DMS153 treated with DMSO at 0.1 percent for 48 hours (cell line): ENCODE data around the gene NHSL2.
A peak's percentile ranks its signal among the peaks of the same experiment; 100 is the strongest.

Experiments
- DNase-seq: peaks from one replicate; lab custom pipeline; 2025; ENCODE audit not compliant: unreplicated experiment; lab: John Stamatoyannopoulos, UW

Gene NHSL2

DNA sequence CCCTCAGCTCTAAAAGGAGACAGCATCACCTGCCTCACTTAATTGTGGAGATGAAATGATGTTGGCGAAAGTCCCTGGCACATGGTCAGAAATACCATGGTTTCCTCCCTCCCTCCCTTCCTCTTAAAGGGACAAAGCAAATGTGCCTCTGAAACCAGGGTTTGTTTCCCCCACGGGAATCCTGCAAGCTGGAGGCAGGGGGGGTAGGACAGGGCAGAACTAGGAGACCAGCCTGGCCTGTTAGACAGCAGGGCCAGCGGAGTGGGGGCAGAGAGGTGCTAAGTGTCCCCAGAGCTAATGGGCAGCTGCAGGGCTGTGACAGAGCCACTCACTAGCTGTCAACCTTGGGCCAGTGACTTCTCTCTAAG lies 215.4 kb downstream of the NHSL2 start:
- DNase-seq = no peak

DNA sequence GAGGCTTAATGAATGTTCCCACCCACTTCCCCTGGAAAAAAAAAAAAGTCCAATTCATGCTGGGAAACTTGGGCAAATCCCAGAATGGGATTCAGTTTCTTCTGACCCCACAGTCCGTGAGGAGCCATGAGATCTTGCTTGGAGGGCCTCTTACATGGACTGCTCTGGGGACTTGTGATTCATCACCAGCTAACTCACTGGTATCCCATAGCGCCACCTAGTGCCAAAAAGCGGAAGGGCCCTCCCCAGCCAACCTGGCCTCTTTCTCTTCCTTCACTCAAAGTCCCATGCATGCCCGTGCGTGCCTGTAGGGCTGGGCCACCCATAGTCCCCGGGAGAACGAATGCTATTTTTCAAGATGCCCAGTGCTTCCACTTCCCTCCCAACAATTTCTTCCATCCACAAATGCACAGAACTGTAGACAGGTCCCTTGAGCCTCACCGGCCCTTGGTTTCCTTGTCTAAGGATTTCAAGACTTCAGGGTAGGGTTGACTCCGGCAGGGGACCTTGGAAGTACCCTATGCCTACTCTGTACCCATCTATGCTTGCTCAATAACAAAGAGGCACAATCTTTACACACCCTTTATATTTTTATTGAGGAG lies 216.0 kb downstream of the NHSL2 start:
- peak; percentile 54 for DNase-seq

DNA sequence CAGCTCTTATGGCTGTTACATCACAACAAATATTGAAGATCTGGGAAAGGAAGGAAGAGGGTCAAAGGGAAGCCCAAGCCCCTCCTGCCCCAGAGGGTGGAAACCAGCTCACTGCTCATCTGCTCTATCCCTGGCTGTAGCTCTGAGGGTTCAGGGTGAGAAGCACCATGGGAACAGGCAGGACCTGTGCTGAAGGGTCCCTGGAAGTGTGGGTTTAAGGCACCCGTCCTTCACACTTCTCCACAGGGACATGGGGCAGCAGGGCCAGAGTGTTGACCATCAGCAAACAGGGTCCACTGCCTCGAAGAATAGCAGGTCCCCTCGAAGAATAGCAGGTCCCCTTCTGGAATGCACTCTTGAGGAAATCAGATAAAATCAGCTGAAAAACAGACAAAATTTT lies 216.7 kb downstream of the NHSL2 start:
- DNase-seq = no peak

DNA sequence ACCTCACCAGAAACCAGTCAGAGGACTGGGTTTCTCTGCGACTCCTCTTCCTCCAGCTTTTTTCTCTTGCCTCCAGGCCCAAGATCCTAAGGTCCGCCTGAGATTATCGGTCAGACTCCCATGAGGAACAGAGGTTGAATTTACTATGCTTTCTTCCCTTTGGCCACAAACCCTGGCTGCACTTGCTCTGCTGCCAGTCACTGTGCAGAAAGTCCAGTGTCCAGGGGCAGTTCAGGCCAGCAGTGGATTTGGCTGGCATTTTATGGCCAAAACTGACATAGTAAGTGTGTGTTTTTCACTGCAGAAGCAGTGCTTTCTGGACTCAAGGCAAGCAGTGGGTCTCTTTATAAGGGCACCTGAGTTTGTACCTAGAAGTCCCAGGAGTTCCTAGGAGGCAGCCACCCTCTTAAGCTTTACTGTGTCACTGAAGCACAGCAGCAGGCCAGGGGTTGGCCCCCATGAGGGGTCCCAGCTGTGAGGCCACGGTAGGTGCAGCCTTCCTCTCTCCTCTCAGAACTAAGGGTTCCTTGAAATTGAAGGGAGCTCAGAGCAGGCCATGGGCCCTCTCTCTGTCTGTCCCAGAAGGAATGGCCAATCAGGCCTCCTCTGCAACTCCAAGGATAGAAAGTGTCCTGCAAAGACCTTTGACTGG lies 217.7 kb downstream of the NHSL2 start:
- no peak for DNase-seq

DNA sequence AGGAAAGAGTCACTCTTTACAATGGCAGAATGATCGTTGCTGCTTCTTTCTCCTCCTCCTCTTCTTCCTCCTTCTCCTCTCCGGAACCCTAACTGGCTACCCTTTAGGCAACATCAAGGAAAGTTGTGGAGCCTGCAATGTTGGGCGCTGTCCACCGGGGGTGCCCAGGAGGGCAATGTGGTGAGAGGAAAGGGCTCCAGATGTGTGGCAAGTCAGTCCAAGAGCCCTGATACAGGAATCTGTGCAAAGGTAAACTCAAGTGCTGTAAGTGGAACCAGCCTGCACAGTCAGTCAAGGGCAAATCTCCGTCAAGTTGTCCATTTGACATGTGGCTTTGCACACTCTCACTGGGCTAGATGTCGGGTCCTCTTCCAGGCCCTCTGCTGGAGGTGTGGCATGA lies 218.2 kb downstream of the NHSL2 start:
- peak; percentile 8 for DNase-seq

DNA sequence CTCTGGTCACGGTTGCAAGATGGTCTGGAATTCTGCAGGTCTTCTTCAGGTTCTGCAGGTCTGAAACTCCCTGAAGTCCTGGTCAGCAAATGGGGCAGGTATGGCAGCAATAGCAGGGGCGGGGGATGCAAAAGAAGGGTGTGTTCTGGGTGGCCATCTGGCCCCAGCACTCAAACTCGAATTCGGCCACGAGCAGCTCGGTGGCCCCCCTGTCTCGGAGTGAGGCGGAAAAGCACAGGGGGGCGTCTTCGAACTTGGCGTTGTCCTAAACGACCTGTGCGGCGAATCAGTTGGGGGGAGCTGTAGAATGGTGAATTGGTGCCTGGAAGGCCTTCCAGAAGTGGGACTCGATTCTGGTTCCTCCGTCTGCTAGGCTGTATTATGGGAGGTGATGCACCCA lies 219.0 kb downstream of the NHSL2 start:
- DNase-seq = no peak

DNA sequence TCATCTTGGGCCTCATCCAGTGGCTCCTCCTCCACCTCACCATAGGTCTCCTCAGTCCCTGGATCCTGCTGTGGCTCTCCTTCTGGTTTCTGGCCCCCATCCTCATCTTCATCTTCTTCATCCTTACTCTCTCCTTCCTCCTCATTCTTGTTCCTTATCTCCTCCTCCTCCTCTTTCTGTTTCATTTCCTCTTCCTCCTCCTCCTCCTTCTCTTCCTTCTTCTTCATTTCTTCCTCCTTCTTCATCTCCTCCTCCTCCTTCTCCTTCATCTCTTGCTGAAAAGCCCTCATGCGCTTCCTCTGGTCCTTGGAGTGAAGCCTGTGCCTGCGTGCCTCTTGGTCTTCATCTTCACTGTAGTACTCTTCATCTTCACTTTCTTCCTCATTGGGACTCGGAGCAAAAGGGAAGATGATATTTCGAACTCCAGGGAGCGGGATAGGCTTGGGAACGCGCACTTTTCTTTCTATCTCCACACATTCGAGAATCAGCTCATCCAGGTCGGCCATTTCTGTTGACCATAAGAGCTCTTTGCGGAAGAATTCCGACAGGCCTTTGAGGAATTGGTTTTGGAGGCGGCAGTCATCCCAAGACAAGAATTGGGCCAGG lies 219.6 kb downstream of the NHSL2 start:
- DNase-seq = no peak

DNA sequence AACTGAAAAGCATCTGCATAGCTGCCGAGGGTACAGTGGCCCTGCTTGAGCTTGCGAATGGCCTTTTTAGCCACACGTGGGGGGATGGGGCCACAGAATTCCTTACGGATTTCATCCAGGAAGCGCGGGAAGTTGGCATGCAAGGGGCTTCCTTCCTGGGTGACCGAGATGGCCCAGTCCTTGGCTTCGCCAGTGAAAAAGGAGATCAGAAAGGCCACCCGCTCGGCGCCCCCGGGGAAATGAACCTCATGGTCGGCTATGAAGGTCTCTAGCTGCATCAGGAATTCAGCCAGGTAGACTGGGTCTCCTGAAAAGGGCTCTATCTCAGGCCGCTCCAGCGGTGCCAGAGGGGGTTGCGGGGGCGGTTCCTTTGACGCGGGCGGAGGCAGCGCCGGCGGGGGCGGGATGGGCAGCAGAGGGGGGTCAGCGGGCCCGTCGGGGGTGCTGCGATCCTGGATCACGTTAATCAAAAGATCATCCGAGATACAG lies 220.2 kb downstream of the NHSL2 start:
- DNase-seq = no peak

DNA sequence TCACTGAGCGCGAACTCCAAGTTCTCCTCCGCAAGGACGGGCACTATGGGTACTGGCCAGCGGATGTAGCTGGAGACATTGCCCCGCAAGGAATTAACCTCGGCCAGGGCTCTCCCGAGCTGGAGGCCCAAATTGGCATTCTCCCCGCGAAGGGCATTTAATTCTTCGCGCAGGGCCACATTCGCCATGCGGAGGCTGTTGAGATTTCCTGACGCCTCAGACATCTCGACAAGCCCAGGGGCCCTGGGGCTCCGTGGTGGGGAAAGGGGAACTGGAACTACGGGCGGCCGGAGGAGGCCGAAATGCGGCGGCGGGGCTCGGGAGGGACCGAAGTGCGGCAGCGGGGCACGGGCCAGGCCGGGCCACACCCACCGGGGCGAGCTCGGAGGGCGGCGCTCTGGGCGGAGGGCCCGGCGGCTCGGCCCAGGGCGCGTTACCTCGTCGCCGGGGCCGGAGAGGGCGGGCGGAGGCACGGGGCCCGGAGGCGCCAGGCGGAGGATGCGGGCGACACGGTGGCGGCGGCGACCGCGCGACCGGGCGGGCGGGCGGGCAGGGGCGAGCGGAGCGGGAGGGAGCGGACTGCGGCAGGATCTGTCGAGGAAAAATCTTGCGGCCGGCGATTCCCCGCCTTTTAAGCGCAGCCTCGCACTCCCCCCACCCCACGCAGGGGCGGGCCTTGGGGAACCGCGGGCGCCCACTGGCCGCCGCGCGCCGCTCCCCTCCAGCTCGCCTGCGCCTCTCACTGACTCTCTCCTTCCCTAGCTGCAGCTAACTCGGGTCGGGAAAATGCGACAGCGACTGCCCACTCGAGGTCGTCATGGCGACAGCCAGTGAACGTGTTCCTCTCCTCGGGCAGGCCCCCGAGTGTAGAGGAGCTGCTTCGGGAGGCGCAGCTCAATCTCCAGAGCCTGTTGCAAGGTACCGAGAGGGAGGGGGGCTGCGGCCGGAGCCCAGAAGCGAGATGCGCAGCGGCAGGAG lies 221.0 kb downstream of the NHSL2 start, which contains the start of gene RTL5:
Gene RTL5, minus strand, starts transcription at position 599 of the 978 bp plus-strand sequence.
- DNase-seq = peak; percentile 52

DNA sequence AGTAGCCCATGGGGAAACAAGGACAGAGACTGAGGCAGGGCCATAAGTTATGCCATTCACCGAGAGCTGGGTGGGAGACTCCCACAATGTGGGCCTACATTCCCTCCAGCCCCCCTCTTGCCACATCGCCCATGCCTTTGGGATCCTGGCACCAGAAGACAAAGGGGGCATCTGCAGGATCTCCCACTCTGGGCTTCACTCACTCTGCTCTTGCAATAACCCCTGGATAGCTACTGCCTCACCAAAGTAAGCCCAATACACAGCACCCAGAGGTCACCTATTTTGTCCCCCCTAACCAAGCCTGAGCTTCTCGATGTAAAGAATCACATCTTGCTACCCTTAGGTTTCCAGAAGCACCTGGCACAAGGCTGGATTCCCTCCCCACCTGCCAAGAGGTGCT lies 221.8 kb downstream of the NHSL2 start:
- DNase-seq = no peak

DNA sequence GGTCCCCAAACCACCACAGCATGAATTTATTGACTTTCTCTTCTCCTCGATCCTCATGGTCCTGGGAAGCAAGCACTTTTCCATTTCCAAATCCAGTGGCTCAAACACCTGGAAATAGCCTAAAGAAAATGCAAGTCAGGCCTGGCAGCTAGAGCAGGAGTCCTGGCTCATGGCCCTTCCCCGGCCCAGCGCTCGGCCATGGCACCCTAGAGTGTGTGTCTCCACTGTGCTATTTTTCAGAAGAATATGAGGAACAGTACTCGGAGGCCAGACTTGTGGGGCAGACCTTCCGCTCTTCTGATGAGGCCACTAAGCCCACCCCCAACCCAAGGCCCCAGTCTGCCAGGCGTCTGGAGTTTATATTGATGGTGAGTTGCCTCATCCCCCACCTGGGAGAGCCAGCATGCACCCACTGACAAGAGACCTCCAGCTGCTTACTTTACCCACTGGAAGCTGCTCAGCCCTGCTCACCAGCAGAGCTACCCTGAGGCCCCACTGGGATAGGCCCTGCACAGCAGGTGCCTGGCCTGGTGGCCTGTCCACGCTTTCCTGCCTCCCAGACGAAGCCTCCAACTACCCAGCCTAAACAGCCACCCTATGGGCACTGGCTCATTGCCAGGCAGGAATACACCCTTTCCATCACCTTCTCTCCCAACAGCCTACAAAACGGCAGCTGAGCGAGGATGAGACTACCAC lies 223.4 kb downstream of the NHSL2 start:
- DNase-seq = no peak

DNA sequence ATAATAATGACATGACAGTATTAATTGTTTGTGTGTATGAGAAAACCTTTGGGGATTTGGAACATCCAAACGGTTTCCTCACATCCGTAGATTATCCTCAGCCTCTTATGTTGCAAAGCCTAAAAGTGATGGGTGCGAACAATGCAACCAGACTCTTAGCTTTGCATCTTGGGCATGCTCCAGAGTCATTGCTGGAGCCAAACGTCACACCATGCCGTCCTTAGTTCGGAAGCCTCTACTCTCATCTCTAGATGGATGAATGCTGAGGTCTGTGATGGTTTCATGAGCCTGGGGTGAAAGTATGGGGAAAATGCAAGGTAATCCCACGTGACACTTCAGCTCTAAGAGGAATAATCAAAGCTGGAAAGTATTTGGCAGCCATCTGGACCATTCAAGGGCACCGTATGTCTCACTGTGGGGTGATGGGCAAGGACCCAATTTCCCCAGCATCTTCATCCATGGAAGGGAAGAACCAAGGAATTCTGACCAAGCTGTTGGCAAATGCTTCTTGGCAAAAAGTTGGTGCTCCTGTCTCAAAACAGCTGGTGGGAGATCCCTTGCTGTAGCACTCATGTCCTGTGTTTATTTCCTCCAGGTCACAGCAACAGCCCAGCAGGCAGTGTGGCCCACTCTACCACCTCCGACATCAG lies 227.3 kb downstream of the NHSL2 start:
- DNase-seq = no peak

DNA sequence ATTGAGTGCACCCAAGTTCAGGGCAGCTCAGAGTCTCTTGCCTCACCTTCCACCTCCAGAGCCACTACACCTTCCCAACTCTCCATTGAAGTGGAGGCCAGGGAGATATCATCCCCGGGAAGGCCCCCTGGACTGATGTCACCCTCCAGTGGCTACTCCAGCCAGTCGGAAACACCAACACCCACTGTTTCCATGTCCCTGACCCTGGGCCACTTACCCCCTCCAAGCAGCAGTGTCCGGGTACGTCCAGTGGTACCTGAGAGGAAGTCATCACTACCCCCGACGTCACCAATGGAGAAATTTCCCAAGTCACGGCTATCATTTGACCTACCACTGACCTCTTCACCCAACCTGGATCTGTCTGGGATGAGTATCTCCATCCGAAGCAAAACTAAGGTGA lies 228.9 kb downstream of the NHSL2 start:
- DNase-seq = no peak

DNA sequence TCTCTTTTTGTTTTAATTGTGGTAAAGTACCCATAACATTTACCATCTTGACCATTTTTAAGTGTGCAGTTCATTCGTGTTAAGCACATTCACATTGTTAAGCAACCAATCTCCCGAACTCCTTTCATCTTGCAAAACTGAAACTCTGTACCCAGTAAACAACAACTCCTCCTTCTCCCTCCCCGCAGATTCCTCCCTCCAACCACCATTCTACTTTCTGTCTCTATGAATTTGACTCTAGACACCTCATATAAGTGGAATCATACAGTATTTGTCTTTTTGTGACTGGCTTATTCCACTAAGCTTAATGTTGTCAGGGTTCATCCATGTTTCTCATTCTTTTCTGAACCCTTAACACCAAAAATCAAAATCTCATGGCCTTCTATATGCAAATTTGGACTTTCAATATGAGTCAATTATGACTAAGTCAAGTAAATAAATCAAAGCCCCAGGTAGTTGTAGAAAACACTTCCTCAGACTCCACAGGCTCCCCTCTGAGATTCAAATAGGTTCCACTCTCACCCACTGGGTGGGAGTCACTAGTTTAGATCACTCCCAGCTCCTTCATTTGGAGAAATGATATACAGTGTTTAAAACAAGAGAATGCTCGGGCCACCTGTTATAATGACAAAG lies 230.8 kb downstream of the NHSL2 start:
- no peak for DNase-seq

DNA sequence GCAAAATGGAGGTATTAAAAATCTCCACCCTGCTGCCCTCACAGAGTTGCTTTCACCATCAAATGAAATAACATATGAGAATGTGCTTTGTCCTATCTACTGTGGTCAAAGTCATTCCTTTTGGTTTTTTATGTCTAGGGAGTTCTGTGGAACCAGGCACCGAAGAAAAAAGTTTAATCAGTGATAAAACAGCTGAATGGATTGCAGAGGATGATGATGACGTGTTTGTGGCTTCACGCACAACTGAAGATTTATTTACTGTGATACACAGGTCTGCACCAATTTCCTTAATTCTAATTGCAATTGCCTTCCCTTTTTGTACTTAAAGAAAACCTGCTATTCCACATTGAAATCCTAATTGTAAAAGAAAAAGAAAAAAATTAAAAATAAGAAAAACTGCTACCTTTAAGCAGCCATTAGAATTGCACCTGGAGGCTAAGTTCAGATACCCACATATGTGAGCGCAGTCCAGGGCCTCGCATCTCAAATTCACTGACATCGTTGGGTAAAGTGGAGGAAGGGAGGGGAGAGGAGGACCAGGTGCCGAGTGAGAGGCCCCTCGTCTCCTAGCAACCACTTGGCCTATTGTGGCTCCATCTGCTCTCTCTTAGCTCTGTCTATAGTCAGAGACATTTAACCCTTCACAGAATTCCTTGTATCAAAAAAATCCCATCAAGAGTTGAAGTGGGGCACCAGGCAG lies 231.6 kb downstream of the NHSL2 start:
- DNase-seq = peak; percentile 74

DNA sequence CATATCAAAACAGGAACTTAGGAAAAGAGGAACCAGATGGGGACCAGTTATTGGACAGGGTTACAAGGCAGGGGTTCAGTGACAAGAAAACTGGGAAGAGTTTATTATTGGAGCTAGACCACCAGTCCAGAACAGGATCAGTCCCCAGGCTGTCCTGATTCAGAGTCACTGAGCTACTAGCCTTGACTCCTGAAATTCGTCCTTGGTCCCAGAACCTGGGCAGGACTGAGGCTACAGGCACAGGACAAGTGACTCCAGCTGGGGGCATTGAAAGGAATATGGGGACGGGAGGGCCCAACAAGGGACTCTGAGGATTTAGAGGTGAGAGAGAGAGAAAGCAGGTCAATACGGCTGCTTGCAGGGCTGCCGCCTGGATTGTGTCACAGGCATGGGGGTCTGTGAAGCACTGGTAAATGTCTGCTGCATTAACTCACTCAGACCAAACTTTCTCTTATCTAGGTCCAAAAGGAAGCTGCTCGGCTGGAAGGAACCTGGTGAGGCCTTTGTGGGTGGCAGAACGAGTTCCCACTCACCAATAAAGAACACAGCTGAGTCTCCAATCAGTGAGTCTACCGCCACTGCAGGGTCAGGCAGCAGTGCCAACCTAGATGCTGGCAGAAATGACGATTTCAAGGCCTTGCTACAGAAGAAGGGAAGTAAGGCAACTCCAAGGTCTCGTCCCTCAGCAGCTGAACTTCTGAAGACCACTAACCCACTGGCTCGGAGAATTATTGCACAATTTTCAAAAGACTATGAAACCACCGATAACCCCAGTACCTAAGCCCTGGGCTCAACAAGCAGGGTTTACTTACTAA lies 232.4 kb downstream of the NHSL2 start:
- no peak for DNase-seq

DNA sequence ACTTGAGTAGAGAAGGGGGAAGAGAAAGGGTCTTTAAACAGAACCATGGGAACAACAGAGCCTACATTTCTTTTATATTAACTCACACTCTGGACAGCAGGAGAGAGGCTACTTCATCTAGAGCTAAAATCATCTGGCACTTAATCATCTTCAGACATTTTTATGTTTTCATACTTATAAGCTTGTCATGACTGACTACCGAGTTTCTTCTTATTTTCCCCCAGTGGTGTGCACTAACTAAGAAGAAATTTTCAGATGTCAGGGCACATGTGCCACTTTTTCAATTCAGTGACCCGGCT lies 232.9 kb downstream of the NHSL2 start:
- DNase-seq = no peak

DNA sequence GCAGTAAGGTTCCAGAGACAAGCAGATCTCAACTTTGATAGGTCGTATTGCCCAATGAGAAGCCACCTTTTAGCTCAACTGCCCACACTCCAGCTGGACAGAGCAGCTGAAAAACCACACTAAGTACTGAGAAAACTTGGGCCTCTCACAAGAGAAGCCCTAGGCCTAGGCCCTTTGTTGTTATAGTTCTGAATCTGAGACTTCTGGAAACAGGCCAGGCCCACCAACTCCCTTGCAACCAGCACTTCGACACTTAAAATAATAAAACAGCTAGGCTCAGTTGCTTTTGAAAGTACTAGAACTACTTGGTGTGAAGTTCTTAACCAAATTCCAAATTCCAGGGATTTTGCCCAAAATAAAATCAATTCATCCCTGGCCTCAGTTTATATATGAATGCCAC lies 234.5 kb downstream of the NHSL2 start:
- DNase-seq = no peak

DNA sequence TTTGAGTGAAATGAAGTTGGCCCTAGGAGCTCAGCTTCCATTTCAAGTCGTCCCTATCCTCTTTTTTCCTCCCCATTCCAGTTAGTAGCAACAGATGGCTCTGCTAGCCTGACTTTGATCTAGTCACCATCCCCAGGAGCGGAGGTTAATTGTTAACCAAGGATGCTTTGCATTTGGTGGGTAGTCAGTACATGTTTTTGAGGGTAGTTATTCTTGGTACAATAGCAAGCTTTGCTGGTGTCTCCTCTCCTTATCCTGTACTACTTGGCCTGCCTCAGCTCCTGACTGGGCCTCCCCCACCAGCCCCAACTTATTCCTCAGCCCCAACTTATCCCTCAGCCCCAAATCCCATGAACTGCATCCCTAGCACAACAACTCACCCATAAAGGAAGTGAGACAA lies 235.9 kb downstream of the NHSL2 start:
- no peak for DNase-seq
